A204.1 (cell line): Measurements from ENCODE around the gene USP1.

Experiments used
- FAIRE-seq: peaks from 2 replicates; lab custom pipeline; 2012; peaks lifted over from hg19 to GRCh38; lab: Jason Lieb, UNC

The USP1 gene

DNA sequence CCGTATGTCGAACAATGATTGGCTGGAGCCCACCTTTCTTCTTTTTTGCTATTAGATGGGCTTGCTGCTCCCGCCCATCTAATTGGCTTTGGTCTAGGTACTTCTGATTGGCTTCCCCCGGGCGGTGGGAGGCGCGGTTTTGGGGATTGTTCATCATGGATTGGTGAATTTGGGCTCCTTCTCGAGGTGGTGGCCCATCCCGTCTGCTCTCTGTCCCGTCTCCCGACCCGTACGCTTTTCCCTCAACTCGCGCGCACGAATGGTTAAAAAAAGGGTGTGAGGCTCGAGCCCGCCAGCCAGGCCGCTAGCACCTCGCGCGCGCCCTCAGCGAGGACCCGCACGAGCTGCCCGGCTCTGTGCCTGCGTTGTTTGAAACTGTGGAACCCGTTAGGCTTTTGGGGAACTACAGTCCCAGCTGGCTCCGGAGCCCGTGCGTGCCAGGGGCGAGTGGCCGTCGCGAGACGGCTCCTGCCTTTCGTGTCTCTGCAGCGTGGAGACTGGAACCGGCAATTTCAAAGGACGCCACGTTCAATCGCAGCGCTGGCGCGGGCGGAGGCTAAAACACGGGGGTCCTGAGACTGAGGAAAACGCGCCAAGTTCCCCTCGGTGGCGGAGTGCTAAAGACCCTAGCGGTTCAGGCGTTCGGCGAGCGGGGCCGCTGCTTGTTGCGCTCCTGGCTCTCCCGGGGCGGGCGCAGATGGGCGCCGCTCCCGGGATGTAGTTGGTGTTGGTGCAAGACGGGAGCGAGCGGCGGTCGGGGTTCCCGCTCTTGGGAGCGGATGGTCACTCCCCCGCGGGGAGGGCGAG lies at the start of gene USP1:
Gene USP1, plus strand, starts transcription at position 584 of the 807 bp plus-strand sequence. CDS start 2,819 bp downstream, outside the sequence.
- FAIRE-seq = peak; percentile 99

DNA sequence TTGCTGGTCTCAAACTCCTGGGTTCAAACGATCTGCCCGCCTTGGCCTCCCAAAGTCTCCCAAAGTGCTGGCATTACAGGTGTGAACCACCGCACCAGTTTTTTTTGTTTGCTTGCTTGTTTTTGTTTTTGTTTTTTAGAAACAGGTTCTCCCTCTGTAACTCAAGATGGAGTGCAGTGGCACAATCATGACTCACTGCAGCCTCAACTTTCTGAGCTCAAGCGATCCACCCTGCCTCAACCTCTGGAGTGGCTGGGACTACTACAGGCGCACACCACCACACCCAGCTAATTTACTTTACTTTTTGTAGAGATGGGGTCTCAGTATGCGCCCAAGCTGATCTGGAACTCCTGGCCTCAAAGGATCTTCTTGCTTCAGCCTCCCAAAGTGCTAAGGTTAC lies 47.3 kb upstream of the USP1 start:
- FAIRE-seq = no peak

DNA sequence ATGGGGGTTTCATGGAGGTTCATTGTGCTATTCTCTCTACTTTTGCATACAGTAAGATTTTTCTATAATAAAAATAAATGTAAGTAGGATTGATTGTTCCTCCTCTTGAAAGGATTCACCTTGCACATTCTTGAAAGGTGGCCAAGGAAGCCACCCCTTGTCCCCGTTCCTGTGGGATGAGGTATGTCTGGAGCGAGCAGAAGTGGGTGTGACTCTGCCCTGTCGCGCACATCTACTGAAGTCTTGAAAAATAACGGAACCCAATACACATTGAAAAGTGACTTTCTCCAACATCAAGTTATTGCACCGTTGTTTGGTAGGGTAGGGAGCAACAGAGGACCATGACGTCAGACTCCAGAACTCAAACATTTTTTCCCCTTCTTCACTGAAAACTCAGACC lies 46.8 kb upstream of the USP1 start:
- FAIRE-seq = no peak

DNA sequence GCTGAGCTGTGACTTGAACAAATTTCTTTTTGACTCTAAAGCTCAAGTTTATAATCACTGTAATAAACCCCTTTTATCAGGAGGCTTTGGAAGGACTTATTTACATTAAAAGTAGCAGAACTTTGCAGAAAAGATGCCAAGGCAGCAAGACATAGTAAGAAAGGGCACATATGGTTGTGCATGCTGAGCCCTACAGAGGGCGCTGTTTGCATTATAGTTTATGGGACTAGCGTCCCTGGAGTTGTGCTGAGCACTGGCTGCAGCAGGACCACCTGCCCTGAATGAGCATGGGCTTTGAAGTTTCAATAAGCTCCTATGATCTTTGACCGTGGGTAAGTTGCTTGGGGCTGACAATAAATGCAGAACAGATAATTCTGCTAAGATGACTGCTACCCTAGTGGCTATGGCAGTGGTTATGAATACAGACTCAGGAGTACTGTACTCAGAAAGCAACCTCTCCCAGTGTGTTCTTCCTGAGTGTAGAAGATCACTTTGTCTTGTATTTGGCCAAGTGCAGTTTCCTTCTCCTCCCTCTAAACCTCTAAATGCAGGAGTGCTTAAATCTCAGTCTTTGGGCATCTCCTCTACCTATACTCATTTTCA lies 45.4 kb upstream of the USP1 start:
- FAIRE-seq = no peak

DNA sequence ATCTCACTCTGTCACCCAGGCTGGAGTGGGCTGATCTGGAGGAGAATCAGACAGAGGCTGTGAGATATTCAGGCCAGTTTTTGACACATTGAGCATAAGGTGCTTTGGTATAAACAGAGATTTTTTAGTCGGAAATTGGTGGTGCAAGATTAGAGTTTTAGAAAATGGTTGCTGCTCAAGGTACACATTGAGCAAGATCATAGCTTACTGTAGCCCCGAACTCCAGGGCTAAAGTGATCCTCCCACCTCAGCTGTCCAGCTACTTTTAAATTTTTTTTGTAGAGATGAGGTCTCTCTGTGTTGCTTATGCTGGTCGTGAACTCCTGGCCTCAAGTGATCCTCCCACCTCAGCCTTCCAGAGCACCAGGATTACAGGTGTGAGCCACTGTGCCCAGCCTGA lies 43.9 kb upstream of the USP1 start:
- FAIRE-seq = no peak

- no peak for FAIRE-seq
These were observed 42.2 kb upstream of the USP1 start for GRCh38 chr1:62394646-62395045.

DNA sequence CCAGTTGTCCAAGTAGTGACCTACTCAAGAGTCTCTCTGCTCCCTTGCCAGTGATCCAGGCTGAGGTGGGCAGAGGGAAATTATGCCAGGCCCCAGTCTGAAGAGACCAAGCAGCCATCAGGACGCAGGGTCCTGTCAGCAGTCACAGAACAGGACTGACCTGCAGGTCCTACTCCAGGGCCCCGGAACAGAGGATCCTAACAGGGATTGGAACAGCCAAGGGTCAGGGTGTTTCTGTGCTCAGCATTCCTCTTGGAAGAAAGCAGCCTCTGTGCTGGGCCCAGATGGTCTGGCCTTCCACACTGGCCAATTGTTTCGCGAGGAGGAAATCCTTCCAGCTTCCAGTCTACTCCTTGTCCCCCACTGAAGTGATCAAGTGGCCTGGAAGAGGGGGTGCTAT lies 41.6 kb upstream of the USP1 start:
- no peak for FAIRE-seq

DNA sequence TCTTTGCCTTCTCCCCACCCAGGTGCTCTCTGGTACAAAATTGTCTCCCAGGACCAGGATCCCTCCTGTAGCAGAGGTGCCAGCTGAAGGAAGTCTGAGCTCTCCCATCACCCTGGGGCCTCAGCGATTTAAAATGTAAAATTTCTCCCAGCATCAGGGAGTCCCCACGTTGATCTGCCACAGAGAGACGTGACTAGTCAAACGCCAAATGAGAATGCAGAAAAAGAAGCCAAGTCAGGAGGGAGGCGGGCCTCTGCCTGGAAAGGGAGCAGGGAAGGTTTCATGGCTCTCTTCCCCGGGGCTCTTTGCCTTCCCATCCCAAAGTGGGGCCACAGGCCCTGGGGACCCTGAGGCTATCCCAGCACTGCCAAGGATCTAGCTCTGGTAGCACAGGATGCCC lies 40.0 kb upstream of the USP1 start:
- FAIRE-seq = no peak

DNA sequence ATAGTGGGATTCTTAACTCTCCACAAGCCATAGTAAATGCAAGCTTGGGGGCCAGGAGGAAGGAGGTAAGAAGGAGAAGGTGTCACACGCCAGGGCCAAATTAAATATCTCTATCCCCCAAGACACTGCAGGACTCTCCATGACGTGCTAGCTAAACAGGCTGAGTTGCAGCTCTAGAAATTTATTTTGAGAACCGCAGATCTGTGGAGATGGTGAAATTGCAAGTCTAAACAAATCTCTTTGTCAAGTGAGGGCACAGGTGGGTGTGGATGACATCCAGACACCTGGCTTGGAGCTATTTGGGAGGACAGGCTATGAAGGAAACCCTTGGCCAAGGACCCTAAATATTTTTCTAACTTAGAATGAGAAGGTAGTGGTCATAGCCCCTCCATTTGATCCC lies 39.5 kb upstream of the USP1 start:
- no peak for FAIRE-seq

GRCh38 chr1:62398377-62398776 lies 38.5 kb upstream of the USP1 start:
- no peak for FAIRE-seq

DNA sequence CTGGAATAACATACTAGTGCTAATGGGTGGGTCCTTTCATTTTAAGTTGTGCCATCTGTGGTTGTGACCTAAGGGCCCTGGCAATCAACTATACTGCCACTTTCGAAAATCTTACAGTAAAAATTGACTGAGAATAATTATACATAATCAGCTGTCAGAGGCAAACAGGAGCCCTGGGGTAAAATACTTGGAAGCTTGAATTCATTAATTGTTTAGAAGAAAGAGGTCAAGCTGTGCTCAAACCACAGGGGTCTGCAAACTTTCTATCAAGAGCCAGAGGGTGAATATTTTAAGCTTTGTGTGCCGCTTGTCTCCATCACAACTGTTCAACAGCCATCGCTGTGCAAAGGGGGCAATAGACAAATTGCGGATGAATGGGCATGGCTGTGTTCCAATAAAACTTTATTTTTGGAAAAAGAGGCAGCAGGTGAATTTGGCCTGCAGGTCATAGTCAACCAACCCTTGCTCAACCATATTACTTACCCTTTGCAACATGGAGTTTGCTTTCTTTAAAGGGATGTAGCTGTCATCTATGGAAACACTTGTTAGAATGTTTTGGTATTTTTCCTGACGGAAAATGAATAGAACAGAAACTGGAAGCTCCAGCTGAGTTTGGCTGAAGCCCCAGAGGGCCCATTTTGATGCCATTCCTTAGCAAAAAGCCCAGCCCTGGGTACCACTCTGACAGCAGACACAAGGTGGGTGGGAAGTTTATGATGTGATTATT lies 35.7 kb upstream of the USP1 start:
- no peak for FAIRE-seq

DNA sequence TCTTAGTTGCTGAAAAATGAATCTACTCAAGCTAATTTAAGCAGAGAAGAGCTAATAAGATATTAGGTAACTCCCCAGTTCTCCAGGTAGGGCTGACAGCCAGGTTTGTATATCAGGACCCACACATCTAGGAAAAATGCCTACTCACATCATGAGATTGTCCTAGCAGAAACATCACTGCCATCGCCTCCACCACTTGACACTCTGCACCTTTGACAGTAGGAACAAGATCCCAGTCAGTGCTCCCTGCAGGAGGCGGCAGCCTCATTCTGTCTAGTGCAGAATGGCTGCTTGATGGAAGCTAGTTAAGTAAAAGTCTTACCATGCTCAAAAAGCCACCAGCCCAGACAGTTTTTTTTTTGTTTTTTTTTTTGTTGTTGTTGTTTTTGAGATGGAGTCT lies 31.6 kb upstream of the USP1 start:
- no peak for FAIRE-seq

DNA sequence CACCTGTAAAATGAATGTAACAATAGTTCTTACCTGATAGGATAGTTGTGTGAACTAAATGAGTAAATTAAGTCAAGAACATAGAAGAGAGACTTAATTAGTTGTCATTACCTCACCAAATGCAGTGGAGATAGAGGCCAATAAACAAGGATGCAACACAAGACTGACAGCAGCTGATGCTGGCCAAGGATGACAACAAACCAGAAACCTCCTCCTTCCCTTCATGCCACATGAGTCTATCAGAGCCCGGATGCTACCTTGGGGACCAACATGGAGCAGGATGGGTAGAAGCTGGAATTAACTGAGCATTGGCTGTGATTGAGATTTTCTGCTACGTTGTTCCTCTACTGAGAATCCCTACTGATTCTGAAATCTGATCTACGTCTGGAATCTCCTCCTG lies 30.3 kb upstream of the USP1 start:
- no peak for FAIRE-seq

- FAIRE-seq = peak; percentile 97
These were observed 29.3 kb upstream of the USP1 start for GRCh38 chr1:62407398-62408009.

DNA sequence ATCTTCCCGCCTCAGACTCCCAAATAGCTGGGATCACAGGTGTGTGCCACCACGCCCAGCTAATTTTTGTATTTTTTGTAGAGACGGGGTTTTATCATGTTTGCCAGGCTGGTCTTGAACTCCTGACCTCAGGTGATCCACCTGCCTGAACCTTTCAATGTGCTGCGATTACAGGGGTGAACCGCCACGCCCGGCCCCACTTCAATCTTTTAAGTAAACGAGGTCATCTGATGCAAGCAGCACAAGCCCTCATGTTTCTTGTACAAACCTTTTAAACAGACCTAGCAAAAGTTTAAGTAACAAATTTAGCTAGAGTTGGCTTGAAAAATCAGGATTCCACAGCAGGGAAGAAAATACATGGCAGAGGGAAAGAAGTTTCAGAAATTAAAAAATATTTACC lies 21.2 kb upstream of the USP1 start:
- no peak for FAIRE-seq

DNA sequence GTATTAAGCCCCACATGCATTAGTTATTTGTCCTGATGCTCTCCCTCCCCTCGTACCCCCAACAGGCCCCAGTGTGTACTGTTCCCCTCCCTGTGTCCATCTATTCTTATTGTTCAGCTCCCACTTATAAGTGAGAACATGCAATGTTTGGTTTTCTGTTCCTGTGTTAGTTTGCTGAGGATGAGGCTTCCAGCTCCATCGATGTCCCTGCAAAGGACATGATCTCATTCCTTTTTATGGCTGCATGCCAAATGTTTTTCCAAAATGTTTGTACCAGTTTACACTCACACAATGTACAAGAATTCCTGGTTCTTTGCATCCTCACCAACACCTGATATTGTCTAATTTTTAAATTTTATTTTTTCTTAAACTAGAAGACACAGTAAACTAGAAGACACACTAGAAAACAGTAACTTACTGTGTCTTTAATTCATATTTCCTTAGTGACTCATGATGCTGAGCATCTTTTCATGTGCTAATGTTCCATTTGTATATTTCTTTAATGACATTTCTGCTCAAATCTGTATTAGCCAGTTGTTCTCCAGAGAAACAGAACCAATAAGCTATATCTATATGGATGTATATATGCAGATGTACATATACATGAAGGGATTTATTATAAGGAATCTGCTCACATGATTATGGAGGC lies 19.4 kb upstream of the USP1 start:
- FAIRE-seq = no peak

GRCh38 chr1:62420214-62420613 lies 16.6 kb upstream of the USP1 start:
- FAIRE-seq = no peak

- no peak for FAIRE-seq
These were observed 13.1 kb upstream of the USP1 start for GRCh38 chr1:62423580-62424242.

DNA sequence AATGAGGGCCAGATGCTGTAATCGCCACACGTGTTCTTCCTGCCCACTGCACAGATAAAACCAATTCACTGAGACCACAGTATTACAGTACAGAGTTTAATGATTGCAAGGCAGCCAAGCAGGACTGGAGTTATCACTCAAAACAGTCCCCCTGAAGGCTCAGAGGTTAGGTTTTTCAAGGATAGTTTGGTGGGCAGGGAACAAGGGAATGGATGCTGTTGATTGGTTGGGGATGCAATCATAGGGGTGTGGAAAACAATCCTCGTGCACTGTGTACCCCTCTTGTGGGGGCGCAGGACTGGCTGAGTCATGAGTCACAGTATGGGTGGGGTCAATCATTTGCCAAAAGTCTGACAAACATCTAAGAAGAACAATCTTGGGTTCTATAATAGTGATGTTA lies 12.4 kb upstream of the USP1 start:
- no peak for FAIRE-seq

DNA sequence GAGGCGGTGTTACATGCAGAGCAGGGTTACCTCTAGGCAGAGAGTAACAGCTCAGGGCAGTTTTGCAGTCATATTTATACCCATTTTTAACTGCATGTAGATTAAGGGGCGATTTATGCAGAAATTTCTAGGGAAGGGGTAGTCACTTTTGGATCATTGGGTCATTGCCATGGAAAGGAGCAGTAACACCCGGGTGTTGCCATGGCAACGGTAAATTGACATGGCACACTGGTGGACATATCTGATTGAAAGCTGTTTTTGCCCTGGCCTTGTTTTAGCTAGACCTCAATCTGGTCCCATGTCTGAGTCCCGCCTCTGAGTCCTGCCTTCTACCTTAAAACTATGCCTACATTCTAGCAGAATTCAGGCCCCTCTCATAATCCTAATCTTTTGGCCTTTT lies 11.8 kb upstream of the USP1 start:
- no peak for FAIRE-seq

GRCh38 chr1:62426237-62426636 lies 10.6 kb upstream of the USP1 start:
- no peak for FAIRE-seq

GRCh38 chr1:62426794-62427193 lies 10.1 kb upstream of the USP1 start:
- no peak for FAIRE-seq
